Uterus (tissue), 2 donors: ENCODE results near the gene LMOD1.

Source experiments
- CTCF ChIP-seq, 4 experiments: fragments of 200-600 bp in 2 of 4; fragments of 450-650 bp in 2 of 4; sonication (generic) in 2 of 4; IDR thresholded peaks; one replicate each; pipeline ENCODE4 v1.5.1; 2016 to 2019; ENCODE audit warnings: antibody characterized with exemption in 4 of 4, mild to moderate bottlenecking in 2 of 4, moderate library complexity in 1 of 4
- POLR2A ChIP-seq, 2 donors: fragments of 450-650 bp; IDR thresholded peaks; one replicate each; pipeline ENCODE4 v1.6.1; 2016; ENCODE audit warnings: antibody characterized with exemption in 2 of 2, mild to moderate bottlenecking in 1 of 2, moderate library complexity in 1 of 2

- no peak for TF ChIP-seq POLR2A (IDR thresholded peaks at IDR 0.05)
- no peak for TF ChIP-seq CTCF (IDR thresholded peaks at IDR 0.05)
Measured at GRCh38 chr1:201900476-201900875, 45.9 kb downstream of the LMOD1 start.
